HG03432 (cell line): ENCODE results near the gene SSNA1.

Source experiments
- ATAC-seq: cut with Tn5 transposase; IDR thresholded peaks from one replicate; pipeline ENCODE4 v1.9.1; 2021; ENCODE audit warnings: mild to moderate bottlenecking, moderate library complexity; ENCODE audit not compliant: unreplicated experiment

Gene SSNA1

GRCh38 chr9:137167277-137167746 lies 21.2 kb upstream of the SSNA1 start:
- ATAC-seq = no peak

DNA sequence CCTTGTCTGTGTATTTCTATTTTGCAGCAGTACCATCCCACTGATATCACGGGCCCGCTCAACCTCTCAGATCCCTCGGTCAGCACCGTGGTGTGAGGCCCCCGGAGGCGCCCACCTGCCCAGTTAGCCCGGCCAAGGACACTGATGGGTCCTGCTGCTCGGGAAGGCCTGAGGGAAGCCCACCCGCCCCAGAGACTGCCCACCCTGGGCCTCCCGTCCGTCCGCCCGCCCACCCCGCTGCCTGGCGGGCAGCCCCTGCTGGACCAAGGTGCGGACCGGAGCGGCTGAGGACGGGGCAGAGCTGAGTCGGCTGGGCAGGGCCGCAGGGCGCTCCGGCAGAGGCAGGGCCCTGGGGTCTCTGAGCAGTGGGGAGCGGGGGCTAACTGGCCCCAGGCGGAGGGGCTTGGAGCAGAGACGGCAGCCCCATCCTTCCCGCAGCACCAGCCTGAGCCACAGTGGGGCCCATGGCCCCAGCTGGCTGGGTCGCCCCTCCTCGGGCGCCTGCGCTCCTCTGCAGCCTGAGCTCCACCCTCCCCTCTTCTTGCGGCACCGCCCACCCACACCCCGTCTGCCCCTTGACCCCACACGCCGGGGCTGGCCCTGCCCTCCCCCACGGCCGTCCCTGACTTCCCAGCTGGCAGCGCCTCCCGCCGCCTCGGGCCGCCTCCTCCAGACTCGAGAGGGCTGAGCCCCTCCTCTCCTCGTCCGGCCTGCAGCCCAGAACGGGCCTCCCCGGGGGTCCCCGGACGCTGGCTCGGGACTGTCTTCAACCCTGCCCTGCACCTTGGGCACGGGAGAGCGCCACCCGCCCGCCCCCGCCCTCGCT lies 20.5 kb upstream of the SSNA1 start:
- ATAC-seq = no peak

GRCh38 chr9:137168573-137168903 lies 19.9 kb upstream of the SSNA1 start:
- no peak for ATAC-seq

- no peak for ATAC-seq
Observed at GRCh38 chr9:137168904-137169856, 19.3 kb upstream of the SSNA1 start.

GRCh38 chr9:137169896-137170358 lies 18.5 kb upstream of the SSNA1 start, which contains the start of gene LRRC26:
TSS of gene LRRC26 (minus strand) at chr9:137170051. CDS start at chr9:137169943, 108 bp downstream.
- no peak for ATAC-seq

DNA sequence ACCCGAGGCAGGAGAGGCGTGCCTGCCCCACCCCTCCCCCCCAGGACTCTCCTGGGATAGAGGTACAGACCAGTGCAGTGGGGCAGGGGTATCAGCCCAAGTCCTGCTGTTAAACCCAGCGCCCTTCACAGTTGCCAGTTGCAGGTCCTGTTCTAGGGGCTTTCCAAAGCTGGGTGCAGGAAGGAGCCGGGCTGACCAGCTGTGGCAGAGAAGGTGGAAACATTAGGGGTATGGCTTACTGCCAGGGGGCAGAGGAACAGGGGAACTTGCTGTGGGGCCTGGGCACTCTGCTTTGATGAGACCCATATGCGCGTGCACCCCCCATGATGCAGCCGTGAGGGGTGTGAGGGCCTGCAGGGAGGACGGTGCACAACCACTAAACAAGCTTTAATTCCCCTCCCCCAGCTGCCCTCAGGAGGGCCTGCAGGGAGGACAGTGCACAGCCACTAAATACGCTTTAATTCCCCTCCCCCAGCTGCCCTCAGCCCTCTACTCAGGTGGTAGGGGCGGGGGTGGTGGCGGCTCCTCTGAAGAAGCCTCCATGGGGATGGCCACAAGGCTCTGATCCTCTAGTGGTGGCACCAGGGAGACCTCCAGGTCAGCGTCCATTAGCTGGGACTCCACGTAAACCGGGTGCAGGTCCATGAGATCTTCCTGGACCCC lies 17.9 kb upstream of the SSNA1 start:
- no peak for ATAC-seq

DNA sequence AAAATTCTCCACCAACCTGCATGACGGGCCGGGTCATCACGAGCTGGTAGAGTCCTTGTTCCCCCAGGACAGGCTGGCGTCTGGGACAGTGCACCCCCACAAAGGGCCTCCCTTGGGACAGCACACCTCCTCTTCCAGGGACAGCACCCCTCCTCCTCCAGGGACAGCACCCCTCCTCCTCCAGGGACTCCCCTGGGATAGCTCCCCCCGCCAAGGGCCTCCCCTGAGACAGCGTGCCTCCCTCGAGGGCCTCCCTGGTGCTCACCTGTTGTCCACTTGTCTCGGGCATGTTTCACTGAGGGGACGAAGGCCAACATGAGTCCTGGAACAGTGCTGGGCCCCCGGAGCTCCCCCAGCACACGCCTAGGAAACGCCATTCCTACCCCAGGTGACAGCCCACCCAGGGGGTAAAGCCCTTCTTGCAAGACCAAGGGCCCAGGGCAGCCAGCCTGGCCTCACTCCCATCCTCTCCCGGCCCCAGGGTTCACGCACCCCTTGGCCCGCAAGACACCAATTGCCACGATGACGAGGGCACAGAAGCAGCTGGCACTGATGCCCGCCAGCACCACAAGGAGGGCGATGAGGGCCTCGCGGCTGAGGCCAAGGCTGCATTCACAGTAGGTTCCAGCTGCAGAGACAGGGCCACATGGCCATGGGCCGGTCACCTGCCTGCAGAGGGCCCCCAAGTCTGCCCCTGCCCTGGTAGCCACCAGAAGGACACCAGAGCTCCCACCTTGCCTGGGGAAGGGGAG lies 17.2 kb upstream of the SSNA1 start:
- ATAC-seq = no peak

GRCh38 chr9:137172901-137173795 lies 15.3 kb upstream of the SSNA1 start:
- ATAC-seq = no peak

- ATAC-seq = no peak
Observed at GRCh38 chr9:137173796-137174664, 14.4 kb upstream of the SSNA1 start.

DNA sequence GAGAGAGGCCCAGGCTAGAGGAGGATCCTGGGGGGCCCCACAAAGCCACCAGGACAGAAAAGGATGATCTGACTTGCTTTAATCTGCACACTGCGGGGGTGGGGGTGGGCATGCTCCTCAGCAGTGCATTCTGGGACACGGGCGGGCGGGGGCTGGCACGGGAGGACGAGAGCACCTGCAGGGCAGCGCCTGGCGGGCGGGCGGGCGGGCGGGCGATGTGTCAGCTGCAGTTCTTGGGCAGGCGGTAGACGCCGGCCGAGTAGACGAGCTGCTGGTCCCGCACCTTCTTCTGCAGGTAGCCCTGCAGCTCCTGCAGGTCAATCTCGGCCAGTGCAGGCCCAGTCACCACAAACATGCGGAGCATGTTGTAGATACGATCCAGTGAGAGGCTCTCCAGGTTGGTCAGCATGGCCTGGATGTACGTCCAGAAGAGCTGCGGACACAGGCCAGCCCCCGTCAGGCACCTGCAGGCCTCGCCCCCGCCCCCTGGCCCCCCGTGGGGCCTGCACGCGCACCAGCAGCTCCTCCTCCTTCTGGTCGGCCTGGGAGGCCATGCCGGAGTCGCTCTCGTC lies 13.7 kb upstream of the SSNA1 start:
- no peak for ATAC-seq

- ATAC-seq = no peak
Observed at GRCh38 chr9:137175345-137175961, 13.0 kb upstream of the SSNA1 start.

DNA sequence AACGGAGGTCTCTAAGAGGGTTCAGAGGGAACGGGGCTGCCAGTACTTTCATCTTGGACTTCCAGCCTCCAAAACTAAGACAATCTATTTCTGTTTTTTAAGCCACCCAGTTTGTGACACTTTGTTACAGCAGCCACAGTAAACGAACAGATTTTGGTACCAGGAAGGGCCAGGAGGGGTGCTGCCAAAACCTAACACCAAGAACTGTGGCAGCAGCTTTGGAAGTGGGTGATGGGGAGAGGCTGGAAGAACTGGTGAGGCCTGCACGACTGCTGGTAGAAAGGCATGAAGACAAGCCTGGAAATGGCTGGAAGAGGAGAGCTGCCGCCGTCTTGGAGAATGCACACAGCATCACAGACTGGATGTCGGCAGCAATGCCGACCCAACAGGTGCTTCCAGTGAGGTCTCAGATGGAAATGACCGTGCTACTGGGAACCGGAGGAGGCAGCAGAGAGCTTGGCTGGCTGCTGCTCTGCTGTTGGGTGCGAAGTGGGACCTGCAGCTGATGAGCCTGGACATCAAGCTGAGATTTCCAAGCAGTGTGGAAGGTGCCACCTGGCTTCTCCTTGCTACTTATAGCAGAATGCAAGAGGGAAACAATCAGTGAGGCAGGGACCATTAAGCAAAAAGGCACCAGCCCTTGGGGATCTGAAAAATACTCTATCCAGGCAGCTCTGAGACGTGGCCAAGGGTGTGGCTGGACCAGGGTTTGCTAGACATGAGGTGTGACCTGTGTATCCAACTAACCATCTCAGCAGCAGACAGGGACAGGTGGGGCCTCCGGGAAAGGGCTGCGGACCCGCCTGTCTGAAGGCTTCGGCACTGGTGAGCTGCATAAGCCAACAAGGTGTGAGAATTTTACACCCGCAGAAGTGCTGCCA lies 11.9 kb upstream of the SSNA1 start:
- no peak for ATAC-seq

GRCh38 chr9:137178201-137178938 lies 10.1 kb upstream of the SSNA1 start:
- no peak for ATAC-seq

DNA sequence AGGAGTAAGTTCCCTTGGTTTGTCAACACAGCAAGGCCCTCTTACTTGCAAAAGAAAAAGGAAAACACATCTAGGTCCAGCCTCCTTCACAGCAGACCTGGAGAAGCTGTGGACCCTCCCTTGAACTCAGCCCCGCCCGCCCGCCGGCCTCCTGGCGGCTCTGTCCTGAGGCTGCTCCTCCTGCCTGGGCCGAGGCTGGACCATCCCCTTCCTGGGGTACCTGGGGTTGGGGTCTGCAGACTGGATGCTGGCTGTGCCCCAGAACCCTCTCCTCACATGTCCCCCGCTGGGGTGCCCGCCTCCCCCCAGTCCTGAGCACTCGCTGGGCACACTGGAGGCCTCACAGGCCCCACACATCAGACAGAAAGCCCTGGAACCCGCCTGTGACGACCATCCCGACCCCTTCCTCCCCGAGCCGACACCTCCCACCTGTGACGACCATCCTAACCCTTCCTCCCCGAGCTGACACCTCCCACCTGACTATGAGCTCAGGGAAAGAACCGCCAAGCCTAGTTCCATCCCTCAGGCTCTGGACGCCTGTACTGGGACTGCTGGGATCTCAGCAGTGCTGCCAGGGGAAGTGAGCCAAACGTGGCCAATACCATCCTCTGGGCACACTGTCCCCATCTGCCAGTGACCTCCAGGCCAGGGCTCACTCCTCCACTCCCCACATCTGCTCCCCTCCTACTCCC lies 9.4 kb upstream of the SSNA1 start:
- no peak for ATAC-seq

DNA sequence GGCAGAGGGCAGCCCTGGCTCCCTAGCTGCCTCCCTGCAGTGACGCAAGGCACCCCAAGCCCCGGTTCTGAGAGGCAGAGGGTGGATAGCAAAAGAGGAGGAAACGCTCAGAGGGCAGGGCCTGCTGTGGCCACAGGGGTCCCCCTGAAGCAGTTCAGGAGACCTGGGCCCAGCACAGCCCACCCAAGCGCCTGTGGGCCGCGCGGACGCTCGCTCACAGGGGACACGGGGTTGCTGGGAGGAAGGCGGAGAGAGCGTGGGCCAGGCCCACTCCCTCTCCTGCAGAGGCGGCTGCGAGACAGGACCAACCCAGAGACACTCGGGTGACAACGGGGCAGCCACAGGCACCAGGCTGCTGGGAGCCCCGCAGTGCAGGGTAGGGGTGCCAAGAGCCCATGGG lies 8.7 kb upstream of the SSNA1 start:
- ATAC-seq = no peak
